NCI-H526 treated with DMSO at 0.1 percent for 48 hours (cell line): ENCODE results near the gene BSPRY.
"Not testable (repeated sequence)": the region's sequence is repeated elsewhere in the genome, so short reads cannot be mapped to it uniquely, and the experiment has no call there.

Experiments
- DNase-seq: peaks from one replicate; lab custom pipeline; 2025; lab: John Stamatoyannopoulos, UW

Gene BSPRY

DNA sequence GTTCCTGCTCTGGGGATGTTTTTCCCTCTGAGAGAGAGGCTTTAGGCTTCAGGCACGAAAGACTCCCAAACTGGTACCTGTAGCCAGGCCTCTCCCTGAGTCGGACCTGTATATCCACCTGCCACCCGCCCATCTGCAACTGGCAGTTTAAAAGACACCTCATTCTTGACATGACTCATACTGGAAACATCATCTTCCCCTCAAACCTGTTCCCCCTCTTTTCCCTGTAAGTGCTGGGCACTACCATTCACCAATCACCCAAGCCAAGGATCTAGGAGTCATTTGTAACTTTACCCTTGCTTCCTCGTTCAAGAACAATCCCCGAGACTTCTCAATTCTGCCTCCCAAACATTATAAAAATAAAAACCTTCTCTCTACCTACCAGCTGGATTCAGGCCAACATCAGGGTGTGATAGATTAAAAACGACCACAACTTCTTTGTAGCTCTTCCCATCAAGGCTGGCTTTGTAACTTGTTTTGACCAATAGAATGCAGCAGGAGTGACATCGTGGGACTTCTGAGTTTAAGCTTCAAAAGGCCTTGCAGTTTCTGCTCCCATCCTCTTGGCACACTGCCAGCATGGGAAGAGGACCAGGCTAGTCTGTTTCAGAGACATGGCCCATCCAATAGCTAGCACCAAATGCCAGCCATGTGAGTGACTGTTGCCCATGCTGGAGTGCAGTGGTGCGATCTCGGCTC lies 7.5 kb upstream of the BSPRY start:
- DNase-seq = no peak

GRCh38 chr9:113343732-113344231 lies 5.6 kb upstream of the BSPRY start:
- no peak for DNase-seq

- DNase-seq = no peak
Measured at GRCh38 chr9:113345190-113345589, 4.2 kb upstream of the BSPRY start.

- no peak for DNase-seq
Measured at GRCh38 chr9:113345671-113346070, 3.7 kb upstream of the BSPRY start.

- no peak for DNase-seq
Measured at GRCh38 chr9:113348437-113348836, 904 bp upstream of the BSPRY start.

GRCh38 chr9:113349066-113349444 lies 286 bp upstream of the BSPRY start:
- DNase-seq = no peak

DNA sequence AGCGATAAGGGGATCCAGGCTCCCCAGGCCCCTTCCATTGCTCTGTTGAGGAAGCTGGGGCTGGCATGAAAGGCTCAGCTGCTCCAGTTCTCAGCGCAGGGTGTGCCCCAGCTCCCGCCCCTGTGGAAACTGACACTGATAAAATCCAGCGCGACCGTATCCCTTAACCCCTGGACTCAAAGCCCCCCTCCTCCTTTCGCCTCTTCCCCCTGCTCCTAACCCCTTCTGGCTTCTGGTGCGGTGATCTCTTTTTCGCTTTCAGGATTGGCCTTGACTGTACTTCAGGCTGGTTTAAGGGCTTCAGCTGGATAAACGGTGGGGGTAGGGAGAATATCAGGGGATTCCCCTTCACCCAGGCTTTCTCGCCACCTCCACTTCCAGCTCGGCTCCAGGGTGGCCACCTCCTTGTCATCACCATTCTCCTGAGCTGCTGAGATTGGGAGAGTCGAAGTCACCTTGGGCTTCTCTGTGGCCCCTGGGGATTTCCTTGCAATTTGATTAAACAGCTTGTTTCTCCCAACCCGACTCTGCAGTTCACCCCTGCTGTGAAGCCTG lies 843 bp downstream of the BSPRY start:
- DNase-seq = no peak

- DNase-seq = no peak
Measured at GRCh38 chr9:113350937-113351336, 1.6 kb downstream of the BSPRY start.

DNA sequence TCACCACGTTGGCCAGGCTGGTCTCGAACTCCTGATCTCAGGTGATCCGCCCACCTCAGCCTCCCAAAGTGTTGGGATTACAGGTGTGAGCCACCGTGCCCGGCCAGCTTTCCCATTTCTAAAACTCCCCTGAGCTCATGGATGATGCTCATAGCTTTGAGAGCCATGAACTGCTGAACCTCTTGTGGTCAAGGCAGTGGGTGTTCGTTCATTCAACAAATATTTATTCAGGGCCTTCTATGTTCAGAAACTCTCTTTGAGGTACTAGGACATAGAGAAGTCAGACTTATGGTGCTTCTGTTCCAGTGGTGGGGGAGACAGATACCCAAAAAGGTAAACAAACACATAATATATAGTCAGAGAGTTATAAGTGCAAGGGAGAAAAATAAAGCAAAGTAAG lies 2.7 kb downstream of the BSPRY start:
- no peak for DNase-seq

- no peak for DNase-seq
Measured at GRCh38 chr9:113352411-113352810, 3.1 kb downstream of the BSPRY start.

GRCh38 chr9:113355040-113355596 lies 5.8 kb downstream of the BSPRY start:
- no peak for DNase-seq

GRCh38 chr9:113356686-113357292 lies 7.4 kb downstream of the BSPRY start:
- DNase-seq = no peak

DNA sequence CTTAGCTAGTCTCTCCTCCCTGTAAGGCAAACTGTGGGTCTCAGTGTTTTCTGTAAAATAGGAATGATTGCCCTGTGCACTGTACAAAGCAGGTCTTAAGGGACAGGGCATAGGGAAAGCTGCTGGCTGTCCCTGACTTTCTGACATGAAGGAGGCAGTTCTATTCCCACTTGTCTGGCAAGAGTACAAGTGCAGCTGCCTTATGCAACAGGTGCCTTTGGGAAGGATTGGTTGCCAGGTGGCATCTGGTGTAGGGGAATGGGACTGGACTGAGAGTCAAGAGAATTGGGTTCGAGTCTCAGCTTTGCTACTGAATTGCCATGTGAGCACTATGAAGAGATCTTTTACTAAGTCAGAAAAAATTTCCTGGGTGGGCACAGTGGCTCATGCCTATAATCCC lies 10.0 kb downstream of the BSPRY start:
- no peak for DNase-seq

DNA sequence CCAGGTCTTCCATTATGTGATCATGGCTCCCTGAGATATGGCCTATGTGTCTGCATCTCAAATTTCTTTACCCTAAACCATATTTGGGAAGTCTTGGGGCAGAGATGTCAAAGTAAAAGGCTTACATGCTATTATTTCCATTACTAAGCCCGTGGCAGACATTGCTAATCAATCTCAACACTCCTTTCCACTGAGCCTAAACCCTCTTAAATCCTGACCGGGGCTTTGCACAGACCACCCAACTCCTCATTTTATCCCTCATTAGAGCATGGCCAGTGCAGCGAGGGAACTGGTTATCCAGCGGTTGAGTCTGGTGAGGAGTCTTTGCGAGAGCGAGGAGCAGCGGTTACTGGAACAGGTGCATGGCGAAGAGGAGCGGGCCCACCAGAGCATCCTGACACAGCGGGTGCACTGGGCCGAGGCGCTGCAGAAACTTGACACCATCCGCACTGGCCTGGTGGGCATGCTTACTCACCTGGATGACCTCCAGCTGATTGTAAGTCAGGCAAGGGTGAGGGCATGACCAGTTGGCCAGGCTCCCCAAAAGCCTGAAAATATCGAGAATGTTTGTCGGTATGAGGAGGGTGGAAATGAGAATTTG lies 11.0 kb downstream of the BSPRY start:
- DNase-seq = no peak

DNA sequence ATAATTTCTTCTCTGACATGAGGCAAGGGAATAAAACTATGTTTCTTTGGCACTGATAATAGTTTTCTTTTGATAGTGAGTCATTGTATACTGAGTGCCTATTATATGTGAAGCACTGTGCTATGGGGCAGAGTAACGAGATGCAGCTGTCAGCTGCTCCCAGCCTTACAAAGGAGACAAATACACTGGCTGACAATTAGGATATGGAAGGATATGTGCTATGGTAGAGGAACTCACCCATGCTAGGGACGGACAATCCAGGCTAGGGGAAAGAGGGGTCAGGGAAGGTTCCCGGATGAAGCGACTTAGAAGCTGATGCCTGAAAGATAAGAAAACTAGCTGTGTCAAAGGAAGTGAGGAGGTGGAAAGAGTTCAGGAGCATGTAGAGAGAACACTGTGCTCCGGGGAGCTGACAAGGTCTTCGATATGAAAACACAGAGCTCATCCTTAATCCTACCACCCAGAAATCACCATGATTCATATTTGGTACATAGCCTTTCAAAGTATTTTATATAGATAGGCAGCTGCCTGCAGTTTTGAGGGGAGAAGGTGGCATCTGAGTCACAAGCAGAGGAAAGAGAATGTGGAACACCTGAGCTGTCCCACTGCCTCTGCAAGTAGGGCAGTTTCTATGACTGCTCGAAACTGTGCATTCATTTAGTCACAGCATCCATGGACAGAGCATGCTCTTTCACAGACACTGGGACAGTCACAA lies 12.1 kb downstream of the BSPRY start:
- no peak for DNase-seq

- DNase-seq = no peak
Measured at GRCh38 chr9:113363336-113363735, 14.0 kb downstream of the BSPRY start.

DNA sequence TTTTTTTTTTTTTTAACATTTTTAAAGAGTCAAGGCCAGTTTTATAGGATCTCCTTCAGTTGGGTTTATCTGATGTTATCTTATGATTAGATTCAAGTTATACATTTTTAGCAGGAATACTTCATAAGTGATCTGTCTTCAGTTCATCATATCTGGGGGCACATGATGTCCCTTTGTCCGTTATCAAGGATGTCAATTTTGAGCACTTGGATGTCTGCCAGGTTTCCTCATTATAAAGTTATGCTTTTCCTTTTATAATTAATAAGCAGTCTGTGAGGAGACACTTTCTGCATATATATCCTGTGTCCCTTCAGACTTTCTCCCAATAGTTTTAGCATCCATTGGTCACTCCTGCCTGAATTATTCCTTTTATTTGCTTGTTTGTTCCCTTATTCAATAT lies 15.6 kb downstream of the BSPRY start:
- DNase-seq = no peak

GRCh38 chr9:113365652-113366051 lies 16.3 kb downstream of the BSPRY start:
- DNase-seq = not testable (repeated sequence)

DNA sequence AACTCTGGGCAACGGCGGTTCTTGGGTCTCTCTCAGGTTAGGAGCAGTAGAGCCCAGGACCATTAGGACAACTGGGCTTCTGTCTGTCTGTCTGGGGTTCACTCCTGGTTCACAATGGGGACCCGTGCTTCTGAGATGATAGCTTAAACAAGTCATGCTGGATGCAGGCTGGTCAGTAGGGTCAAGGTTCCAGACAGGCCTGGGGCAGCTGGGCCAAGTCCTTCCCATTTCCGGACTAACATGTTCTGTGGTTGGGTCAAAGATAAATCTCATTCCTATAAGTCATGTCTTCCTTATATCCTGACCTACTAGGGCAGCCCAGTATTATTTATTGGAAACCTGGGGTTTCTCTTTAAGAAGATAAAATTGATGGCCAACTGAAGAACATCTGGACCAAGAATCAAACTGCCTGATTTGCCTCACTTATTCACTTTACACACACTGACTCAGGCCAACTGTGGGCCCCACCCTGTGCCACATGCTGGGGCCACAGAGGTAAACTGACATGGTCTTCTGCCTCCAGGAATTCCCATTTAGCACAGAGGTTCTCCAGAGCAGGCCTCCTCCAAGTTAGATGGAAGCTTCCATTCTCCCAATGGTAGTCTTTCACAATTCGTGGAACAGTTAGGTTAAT lies 19.1 kb downstream of the BSPRY start:
- DNase-seq = no peak

- no peak for DNase-seq
Measured at GRCh38 chr9:113368982-113369854, 19.9 kb downstream of the BSPRY start.

GRCh38 chr9:113369855-113370140 lies 20.5 kb downstream of the BSPRY start:
- DNase-seq = no peak
